ENCODE measurements around the gene TBC1D8.
"Not testable (repeated sequence)": the region's sequence is repeated elsewhere in the genome, so short reads cannot be mapped to it uniquely, and the experiment has no call there.

The TBC1D8 gene

DNA sequence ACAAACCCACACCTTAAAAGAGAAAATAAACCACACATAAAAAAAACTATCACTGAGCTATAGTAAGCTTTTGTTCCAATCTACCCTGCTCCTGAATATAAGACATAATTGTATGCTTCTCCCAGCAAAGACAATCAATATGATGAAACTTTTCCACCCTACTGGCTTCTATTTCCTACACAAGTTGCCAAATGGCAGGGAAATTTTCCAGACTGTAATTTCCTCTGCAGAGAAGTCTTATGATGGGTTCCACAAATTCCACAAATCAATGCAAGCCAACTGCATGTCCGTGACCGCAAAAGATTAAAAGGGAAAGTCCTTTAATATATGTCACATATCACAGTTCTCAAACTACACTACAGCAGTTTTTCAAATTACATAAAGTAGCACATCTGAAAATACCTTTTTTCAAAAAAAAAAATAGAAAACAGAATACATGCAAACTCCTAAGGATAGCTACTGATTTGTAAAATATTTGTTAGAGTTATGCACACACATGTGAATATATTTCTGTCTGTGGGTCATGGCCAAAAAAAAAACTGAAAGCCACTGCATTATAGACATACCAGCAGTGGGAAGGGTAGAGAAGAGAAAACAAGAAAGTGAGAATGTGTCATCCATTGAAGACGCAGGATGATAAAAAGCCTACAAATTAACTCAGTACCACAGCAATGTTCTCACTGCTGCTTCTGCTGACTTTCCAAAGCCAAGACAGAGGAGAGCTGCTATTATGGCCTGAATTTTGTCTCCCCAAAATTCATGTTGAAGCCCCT, 87.6 kb downstream of the TBC1D8 start:
- DNase-seq, result no peak

DNA sequence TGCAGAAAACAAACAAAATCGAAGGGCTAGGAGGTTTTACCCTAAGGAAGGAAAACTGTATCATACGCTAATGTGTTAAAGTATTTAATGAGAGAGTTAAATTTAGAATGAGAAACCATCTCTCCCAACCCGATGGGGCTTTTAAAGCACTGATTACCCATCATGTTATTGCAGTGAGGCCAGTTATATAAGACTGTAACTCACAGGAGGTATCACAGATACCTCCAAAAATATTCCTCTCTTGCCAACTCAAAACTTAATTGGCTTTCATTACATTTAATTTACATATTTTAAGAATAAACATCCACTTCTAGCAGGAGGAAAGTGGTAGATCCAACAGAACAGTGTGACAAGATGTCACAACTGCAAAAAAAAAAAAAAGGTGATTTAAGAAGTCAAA, 92.8 kb downstream of the TBC1D8 start:
- DNase-seq, result no peak

DNA sequence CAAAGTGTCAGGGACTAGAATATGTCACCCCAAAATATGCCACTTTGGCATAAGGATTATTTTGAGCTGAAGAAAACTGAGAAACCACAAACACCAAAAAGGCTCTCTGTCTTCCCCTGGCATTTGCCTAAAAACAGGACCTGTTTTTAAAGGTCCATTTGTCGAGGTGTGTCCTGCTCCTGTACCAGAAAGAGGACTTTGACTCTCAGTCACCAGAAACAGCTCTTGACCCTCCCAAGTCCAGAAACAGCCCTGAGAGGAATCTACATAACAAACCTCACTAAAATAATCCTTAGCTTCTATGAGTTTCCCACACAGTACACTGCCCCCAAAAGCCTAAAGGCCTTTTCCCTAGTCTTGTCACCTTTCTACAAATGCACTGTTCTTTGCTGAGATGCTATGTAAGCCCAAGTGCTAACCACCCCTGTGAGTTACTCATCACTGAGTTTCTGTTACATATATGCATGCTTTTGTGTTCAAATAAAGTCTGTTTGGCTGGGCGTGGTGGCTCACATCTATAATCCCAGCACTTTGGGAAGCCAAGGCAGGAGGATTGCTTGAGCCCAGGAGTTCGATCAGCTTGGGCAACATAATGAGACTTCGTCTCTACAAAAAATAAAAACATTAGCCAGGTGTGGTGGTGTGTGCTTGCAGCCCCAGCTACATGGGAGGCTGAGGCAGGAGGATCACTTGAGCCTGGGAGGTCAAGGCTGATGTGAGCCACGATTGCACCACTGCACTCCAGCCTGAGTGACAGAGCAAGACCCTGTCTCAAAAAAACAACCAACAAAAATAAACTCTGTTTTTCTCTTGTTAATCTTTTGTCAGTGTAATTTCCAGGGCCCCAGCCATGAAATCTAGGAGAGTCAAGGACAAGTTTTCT, 93.9 kb downstream of the TBC1D8 start:
- no peak for DNase-seq

DNA sequence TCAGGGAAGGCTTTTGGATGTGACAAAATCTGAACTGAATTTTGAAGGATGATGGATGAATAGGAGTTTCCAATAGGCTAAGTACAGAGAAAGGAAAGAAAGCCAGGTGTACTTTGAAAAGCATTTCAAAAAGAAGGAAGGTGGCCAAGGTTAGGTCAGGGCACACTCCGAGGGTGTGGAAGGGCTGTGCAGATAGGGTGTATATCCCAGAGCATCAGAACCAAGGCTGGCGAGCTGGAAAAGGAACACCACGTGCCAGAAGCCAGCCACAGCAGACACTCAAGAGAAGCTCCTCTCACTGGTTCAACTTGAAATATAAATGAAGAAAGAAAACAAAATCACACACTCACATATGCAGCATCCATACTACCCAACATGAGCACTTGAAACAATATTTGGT, 98.1 kb downstream of the TBC1D8 start:
- DNase-seq, result no peak

DNA sequence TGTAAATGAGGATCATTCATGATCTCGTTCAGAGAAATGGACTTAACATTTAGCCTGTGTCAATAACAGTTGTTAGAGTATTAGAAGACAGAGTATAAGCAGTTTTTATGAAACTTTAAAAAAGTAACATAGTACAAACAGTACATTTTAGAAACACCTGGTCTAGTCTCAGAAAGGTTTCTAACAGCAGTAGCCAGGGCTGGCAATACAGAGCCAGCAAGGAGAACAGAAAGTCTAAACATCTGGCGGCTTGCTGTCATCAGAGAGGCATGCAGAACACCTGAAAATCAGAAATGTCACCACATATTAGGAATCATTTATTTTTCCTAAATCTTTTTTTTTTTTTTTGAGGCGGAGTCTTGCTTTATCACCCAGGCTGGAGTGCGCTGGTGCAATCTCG, 99.0 kb downstream of the TBC1D8 start:
- no peak for DNase-seq

DNA sequence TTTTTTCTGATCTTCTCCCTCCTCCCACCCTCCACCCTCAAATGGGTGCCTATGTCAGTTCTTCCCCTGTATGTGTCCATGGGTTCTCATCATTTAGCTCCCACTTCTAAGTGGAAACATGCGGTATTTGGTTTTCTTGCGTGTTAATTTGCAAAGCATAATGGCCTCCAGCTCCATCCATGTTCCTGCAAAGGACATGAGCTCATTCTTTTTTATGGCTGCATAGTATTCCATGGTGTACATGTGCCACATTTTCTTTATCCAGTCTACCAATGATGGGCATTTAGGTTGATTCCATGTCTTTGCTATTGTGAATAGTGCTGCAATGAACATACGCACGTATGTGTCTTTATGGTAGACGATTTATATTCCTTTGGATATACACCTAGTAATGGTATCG, 100.3 kb downstream of the TBC1D8 start:
- not testable (repeated sequence) for DNase-seq

DNA sequence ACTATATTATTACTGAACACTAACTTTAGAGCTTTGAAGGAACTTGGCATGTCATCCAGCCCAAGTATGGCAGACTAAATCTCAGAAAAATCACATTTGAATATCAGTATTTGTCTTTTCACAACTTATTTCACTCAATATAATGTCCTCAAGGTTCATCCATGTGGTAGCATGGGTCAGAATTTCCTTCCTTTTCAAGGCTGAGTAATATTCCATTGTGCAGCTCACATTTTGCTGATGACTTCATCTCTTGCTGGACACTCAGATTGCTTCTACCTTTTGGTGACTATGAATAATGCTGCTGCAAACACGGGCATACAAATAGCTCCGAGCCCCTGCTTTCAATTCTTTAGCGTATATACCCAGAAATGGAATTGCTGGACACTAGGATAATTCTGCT, 102.4 kb downstream of the TBC1D8 start:
- no peak for DNase-seq

DNA sequence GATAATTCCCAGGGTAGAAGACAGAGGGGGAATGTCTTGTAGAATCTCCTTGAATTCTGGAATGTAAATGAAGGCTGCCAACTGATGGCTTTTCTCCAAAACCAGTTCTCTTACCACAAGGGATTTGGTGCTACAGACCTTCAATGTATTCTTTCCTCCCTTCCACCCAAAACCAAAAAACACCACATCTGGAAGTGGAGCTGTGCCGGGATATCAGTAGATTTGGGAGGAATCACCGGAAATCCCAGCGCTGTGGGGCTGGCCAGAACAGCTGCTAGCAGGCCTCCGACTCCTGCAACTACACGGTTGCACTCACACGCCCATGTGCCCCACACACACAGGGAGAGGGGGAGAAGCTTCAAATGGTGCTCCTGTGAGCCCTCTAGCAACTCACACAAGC, 103.4 kb downstream of the TBC1D8 start:
- no peak for DNase-seq

DNA sequence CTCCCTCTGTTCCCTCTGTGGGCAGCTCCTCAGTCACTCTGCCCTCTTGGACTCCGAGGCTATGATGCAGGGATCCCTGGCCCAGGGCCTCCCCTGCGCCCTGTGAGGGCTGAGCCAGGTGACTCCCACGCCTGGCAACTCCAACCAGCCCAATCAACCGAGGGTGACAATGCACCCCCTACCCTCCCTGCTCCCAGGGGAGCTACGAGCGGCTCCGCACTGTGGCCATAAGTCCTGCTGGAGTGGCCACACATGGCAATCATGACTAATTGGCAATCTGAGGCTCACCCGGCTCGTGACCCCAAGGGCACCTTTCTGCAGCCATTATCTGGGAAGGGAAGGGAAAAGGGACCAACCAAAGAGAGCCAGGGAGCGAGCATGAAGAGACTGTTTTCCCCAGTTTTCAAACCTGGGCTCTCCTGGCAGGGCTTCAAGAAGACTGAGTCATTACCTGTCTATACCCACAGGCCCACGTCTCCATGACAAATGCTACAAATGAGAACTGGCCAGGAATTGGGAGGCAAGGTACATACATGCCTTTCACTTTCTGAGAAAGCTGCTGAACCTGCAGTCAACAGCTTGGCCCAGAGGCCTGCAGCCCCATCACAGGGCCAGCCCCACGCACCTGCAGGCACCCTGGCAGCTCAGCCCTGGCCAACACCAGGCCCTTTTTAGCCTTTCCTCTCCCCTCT, 104.0 kb downstream of the TBC1D8 start:
- no peak for DNase-seq

DNA sequence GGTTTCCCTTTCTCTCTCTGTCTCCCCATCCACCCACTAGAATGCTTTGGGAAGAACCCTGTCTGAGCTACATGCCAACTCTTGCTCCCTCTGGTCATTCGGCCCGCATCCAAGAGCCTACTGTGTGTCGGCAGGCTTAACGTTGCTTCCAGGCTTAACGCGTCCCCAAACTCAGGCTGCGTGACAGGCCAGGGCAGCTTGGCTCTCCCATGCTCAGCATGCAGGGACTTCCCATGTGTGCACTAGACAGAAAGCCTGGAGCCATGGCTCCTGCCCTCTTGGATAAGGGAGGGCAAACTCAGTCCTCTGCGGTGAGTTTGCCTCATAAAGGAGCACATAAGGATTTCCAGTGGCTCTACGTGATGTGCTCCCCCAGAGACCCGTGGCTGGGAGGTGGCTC, 105.9 kb downstream of the TBC1D8 start:
- DNase-seq, result no peak

DNA sequence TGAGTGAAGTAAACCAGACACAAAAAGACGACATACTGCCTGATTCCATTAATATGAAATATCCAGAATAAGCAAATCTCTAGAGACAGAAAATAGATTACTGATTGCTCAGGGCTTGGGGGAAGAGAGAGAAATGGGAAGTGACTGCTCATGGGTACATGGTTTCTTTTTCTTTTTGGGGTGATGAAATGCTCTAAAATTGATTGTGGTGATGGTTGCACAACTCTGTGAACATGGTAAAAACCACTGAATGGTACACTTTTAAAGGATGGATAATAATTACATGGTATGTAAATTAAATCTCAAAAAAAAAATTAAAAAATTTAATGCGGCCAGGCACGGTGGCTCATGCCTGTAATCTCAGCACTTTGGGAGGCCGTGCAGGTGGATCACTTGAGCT, 109.8 kb downstream of the TBC1D8 start:
- no peak for DNase-seq

DNA sequence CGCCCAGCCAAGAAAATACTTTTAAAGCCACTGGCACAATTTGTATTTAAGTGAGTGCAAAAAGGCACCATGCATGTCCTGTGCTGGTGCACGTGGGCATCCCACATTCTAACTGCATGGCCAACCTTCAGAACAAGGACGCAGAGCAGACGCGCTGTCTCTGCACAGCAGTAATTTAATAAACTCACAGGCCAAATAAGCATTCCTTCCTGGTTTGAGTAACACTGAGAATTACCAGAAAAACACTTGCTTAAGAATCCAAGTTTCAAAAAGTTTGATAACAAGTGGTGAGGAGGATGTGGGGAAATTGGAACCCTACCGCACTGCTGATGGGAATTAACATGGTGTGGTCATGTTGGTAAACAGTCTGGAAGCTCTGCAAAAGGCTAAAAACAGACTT, 110.4 kb downstream of the TBC1D8 start:
- DNase-seq, result no peak

DNA sequence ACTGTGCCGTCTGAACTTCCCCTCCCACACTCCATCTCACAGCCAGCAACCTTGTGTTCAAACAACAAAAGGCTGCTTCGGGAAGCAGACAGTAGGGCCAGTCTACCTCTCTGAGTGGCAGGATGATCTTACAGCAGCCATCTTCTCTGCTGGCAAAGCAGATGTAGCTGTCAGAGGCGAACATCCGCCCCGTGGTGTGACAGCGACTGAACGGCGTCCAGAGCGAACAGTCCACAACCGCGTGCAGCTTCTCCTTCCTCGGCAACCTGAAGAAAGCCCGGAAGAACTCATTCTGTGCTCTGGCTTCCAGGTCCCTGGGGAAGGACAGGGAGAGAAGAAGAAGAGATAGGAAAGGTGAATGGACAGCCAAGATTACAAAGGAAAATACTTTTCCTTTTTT, 111.1 kb downstream of the TBC1D8 start:
- DNase-seq, result no peak

DNA sequence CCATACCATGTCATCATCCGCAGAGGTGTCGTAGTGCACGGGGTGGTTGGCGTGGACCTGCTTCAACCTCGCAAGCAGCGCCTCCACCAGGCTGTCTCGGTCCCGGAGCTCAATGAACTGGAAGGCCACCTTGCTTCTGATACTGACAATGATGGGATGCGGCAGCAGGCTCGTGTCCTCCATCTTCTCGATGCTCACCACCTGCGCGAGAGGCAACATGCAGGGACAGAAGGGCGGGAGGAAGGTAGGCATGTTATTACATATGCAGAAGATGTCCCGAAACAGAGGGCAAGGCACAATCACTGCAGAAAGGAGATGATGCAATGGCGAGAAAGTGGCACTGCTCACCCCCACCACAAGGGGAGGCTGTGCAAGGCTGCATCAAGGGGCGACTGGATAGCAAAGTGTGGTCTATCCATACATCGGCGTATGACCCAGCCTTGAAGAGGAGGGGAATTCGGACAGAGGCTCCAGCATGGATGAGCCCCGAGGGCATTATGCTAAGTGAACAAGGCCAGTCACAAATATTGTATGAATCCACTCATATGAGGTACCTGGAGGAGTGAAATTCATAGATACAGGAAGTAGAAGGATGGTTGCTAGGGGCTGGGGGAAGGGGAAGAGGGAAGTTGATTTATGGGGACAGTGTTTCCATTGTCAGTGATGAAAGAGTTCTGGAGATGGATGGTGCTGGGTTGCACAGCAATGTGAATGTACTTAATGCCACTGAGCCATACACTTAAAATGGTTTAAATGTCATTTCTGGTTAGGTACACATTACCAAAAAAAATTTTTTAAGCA, 112.5 kb downstream of the TBC1D8 start:
- peak; percentile 62 for DNase-seq

DNA sequence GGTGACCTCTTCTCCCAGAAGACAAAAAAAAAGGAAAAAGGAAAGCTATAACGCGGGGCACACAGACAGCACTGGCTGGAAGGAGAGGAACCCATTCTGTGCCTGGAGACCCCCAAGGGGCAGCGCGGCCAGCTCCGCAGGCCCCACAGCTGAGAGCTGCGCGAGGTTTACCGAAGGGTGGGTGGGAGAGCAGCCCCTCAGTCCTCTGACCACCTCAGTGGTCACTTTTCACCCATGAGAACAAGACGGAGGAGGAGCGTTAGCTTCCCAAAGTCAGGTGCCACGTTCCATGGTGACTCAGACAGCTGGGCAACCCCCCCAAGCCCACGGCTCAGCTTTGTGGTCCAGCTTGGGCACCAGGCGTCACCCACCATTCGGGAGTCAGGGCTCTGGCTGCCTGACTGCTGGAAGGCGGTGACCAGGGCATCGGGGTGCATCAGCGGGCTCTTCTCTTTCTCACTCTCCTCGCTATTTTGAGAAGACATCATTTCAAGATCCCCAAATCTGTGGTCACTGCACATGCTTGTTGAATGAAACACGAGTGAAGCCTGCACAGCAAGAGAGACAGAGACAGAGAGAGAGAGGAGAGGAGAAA, 113.9 kb downstream of the TBC1D8 start:
- DNase-seq, result no peak

DNA sequence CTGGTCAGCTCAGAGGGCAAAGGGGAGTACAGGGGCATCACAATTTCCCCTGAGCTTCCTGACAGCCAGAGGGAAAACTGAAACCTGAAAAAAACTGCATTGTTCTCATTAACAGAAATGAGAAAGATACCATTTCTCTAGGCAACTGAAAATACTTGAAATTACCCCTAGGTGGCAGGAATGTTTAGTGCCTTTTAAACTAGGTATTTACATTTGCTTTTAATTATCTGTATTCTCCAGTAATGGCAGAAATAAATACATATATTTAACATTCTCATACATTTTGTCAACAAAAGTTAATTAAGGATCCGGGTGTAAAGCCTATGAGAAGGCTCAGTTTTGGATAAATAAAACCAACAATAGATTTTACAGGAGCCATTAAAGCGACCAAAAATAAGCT, 114.6 kb downstream of the TBC1D8 start:
- DNase-seq, result no peak

DNA sequence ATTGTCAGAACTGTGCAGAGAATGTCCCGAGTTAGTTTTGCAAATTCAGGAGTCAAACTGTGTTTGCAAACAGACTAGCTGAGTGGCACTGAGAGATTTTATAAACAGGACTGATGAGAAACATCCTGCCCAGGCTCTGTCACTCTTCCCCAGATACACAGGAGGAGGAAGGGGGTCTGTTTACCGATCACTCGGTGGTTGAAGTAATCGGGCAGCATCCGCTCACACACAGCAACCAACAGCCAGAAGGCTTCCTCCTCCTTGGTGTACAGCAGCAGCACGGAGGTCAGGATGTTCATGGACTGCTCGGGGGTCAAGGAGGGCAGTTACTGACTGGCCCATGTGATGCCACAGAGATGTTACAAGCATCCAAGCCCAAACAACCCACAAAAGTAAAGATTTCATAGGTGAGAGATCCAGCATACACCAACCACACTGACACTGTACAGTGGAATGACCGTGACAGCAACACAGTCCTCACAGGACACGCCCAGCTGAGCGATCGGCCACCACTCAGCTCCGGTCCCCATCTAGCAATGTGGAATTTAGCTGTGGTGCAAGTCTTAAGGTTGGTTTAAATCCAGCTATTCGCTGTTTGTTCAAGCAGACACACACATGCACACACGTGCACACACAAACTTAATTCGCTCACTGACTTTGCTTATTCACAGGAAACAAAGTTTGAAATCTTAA, 119.0 kb downstream of the TBC1D8 start:
- no peak for DNase-seq

DNA sequence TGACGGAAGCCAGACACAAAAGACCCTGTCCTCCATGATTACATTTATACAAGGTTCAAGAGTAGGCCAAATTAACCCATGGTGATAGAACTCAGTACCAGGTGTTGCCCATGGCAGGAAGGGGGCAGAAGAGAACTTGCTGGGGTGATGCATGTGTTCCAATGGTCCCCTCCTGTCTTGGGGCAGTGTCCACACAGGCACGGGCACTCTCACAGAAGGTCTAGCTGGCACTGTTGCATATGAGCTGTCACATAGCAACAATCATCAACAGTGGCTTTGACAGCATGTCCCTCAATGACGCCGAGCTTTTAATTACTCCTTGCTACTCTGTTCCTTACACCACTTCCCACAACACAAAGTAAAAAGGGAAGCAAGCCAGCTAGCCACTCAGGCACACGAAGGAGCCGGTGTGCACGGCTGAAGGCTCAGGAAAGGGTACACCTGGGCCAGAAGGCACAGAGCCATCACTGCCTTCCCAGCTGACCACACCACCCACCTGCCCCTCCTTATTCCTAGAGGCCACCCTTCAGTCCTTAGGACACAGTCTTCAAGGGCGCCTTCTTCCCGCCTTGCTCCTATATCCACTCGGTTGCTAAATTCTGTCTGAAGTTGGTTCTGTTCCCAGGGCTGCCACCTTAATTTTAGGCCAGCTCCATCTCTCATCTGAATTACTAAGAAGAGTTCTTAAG, 120.2 kb downstream of the TBC1D8 start:
- no peak for DNase-seq

DNA sequence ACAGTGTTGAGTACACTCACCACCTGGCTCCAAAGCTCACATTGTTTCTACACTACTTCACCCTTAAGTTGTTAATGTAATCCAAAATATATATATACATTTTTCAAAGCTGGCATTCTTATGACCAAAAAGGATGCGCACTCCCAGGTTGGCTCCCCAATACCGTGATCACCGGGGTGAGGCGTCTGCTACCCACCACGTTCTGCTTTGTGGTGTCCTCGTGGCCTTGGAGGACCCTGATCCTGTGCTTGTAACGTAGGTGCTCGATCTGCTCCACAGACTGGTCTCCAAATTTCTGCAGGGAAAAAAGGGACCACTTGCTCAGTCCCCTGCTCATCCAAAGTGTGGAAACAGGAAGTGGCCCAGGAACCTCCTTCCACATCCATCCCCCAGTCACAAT, 123.3 kb downstream of the TBC1D8 start:
- DNase-seq, result no peak

DNA sequence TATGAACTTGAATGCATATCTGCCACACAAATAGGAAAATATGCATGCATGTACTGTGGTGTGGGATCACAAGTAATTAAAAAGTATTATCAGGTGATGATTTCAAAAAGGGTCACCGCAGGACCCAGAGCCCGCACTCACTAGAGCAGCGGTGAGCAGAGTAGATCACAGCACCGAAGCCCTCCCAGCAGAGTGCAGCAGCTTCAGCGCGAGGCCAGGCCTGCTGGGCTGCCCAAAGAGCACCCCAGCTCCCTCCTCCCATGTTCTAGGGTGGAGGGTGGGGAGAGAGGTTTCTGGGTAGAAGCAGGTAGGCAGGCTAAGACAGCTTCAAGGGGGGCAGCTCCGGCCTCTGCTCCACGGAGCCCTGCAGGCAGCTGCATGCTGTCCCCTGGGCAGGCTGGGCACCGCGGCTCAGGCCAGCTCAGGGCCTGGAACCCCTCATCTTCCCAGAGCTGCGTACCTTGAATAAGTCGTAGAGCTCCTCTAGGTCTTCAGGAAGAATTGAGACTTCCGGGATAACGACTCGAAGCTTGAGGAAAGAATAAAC, 124.2 kb downstream of the TBC1D8 start:
- no peak for DNase-seq

DNA sequence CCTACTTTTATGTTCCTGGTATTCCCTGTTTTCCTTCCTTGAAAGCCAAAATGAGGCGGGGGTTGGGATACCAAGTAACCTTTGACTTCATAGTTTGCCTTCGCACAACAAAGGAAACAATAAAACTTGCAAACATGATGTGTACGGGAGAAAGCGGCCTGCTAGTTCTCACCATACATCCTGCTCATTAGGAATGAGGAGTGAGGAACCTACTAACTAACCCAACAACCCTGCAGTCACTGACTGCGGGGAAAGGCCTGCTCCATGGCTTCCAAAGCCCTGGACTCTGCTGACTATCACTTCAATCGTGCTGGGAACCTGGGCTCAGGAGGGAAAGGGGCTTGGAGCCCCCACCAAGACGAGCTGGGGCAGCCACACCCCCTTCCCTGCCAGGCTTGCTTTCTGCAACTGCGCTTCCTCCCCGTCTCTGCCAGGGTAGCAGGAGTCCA, 124.9 kb downstream of the TBC1D8 start:
- no peak for DNase-seq
